SK-N-SH treated with all-trans-retinoic acid at 6 μM for 48 hours (cell line): ENCODE results near the gene KCNMA1.

ENCODE experiments used
- ATAC-seq: fragments of 200-7000 bp; cut with Tn5 transposase; 3 replicates; pipeline ENCODE4 v1.9.1; 2020; ENCODE audit warnings: mild to moderate bottlenecking, moderate library complexity
- BACH2 ChIP-seq: fragments of 250-450 bp; sonication (Bioruptor Pico); IDR thresholded peaks from 2 replicates; pipeline ENCODE4 v1.9.0; 2021; ENCODE audit warnings: mild to moderate bottlenecking, borderline replicate concordance
- CSDC2 ChIP-seq: fragments of 250-450 bp; sonication (Bioruptor Pico); IDR thresholded peaks from 2 replicates; pipeline ENCODE4 v1.5.0; 2020; ENCODE audit warnings: mild to moderate bottlenecking, moderate library complexity
- ESRRG ChIP-seq: fragments of 250-450 bp; sonication (Bioruptor Pico); IDR thresholded peaks from 2 replicates; pipeline ENCODE4 v1.6.1; 2021; ENCODE audit warnings: mild to moderate bottlenecking
- GLIS3 ChIP-seq: fragments of 250-450 bp; sonication (Bioruptor Pico); IDR thresholded peaks from 2 replicates; pipeline ENCODE4 v1.5.0; 2020; ENCODE audit warnings: mild to moderate bottlenecking, moderate library complexity
- ISL1 ChIP-seq: fragments of 250-450 bp; sonication (Bioruptor Pico); IDR thresholded peaks from 2 replicates; pipeline ENCODE4 v2.1.2; 2022; ENCODE audit warnings: mild to moderate bottlenecking, moderate library complexity
- OSR1 ChIP-seq: fragments of 250-450 bp; sonication (Bioruptor Pico); IDR thresholded peaks from 2 replicates; pipeline ENCODE4 v1.8.0; 2022; ENCODE audit warnings: moderate library complexity, mild to moderate bottlenecking, inconsistent platforms
- PPARA ChIP-seq: fragments of 250-450 bp; sonication (Bioruptor Pico); IDR thresholded peaks from 2 replicates; pipeline ENCODE4 v1.5.0; 2020; ENCODE audit warnings: mild to moderate bottlenecking, borderline replicate concordance
- RARB ChIP-seq: fragments of 250-450 bp; sonication (Bioruptor Pico); IDR thresholded peaks from 2 replicates; pipeline ENCODE4 v1.8.0; 2021; ENCODE audit warnings: mild to moderate bottlenecking, moderate library complexity
- TCF4 ChIP-seq: fragments of 250-450 bp; sonication (Bioruptor Pico); IDR thresholded peaks from 2 replicates; pipeline ENCODE4 v1.8.0; 2021; ENCODE audit warnings: mild to moderate bottlenecking, moderate library complexity, borderline replicate concordance
- TOX ChIP-seq: fragments of 250-450 bp; sonication (Bioruptor Pico); IDR thresholded peaks from 2 replicates; pipeline ENCODE4 v1.8.0; 2021; ENCODE audit warnings: mild to moderate bottlenecking, moderate library complexity, borderline replicate concordance
- ZC3H10 ChIP-seq: fragments of 250-450 bp; sonication (Bioruptor Pico); IDR thresholded peaks from 2 replicates; pipeline ENCODE4 v1.5.1; 2021; ENCODE audit warnings: mild to moderate bottlenecking, moderate library complexity
- ZFP3 ChIP-seq: fragments of 250-450 bp; sonication (Bioruptor Pico); IDR thresholded peaks from 2 replicates; pipeline ENCODE4 v1.5.0; 2020; ENCODE audit warnings: mild to moderate bottlenecking, moderate library complexity
- ZFP30 ChIP-seq: fragments of 450-650 bp; formaldehyde crosslinking; IDR thresholded peaks from 2 replicates; pipeline ENCODE4 v1.5.0; 2022; ENCODE audit warnings: mild to moderate bottlenecking, moderate library complexity
- ZNF565 ChIP-seq: fragments of 450-650 bp; formaldehyde crosslinking; conservative IDR thresholded peaks from 2 replicates; pipeline ENCODE4 v1.5.0; 2020; ENCODE audit warnings: low read depth, mild to moderate bottlenecking, moderate library complexity
- ZNF70 ChIP-seq: fragments of 450-650 bp; formaldehyde crosslinking; IDR thresholded peaks from 2 replicates; pipeline ENCODE4 v1.5.0; 2020; ENCODE audit warnings: mild to moderate bottlenecking, moderate library complexity
- ZNF8 ChIP-seq: fragments of 450-650 bp; formaldehyde crosslinking; IDR thresholded peaks from 2 replicates; pipeline ENCODE4 v1.5.0; 2020; ENCODE audit warnings: mild to moderate bottlenecking, moderate library complexity
- TF ChIP-seq, protein P1 (sequence below): fragments of 250-450 bp; sonication (Bioruptor Pico); IDR thresholded peaks from 2 replicates; pipeline ENCODE4 v1.5.1; 2020; ENCODE audit warnings: low read depth, mild to moderate bottlenecking, moderate library complexity
- TF ChIP-seq, protein P2 (sequence below): fragments of 250-450 bp; sonication (Bioruptor Pico); IDR thresholded peaks from 2 replicates; pipeline ENCODE4 v1.5.1; 2021; ENCODE audit warnings: mild to moderate bottlenecking, moderate library complexity
- TF ChIP-seq, protein P3 (sequence below): fragments of 250-450 bp; sonication (Bioruptor Pico); IDR thresholded peaks from 2 replicates; pipeline ENCODE4 v1.8.0; 2021; ENCODE audit warnings: low read depth, mild to moderate bottlenecking, moderate library complexity, borderline replicate concordance
- TF ChIP-seq, protein P4 (sequence below): fragments of 250-450 bp; sonication (Bioruptor Pico); IDR thresholded peaks from 2 replicates; pipeline ENCODE4 v1.8.0; 2020; ENCODE audit warnings: mild to moderate bottlenecking, moderate library complexity, borderline replicate concordance
- TF ChIP-seq, protein P5 (sequence below): fragments of 250-450 bp; sonication (Bioruptor Pico); IDR thresholded peaks from 2 replicates; pipeline ENCODE4 v1.5.0; 2020; ENCODE audit warnings: mild to moderate bottlenecking, moderate library complexity

The KCNMA1 gene

DNA sequence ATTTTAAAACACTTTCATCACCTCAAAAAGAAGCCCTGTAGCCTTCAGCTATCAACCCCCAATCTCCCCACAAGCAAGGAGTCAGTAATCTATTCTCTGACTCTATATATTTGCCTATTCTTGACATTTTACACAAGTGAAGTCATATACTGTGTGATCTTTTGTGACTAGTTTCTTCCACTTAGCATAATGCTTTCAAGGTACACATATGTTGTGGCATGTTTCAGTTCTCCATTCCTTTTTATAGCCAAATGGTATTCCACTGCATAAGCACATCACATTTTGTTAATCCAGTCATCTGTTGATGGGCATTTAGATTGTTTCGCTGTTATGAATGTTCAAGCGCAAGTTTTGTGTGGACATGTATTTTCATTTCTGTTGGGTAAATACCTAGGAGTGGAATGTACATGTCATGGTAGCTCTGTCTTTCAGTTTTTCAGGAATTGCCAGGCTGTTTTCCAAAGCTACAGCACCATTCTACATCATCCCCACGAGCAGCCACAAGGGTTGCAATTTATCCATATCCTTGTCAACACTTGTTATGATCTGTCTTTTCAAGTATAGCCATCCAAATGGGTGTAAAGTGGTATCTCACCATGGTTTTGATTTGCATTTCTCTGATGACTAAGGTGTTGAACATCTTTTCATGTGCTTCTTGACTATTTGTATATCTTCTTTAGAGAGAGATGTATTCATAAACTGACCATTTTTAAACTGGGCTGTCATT lies 405.6 kb downstream of the KCNMA1 start:
- TF ChIP-seq, protein P1, sequence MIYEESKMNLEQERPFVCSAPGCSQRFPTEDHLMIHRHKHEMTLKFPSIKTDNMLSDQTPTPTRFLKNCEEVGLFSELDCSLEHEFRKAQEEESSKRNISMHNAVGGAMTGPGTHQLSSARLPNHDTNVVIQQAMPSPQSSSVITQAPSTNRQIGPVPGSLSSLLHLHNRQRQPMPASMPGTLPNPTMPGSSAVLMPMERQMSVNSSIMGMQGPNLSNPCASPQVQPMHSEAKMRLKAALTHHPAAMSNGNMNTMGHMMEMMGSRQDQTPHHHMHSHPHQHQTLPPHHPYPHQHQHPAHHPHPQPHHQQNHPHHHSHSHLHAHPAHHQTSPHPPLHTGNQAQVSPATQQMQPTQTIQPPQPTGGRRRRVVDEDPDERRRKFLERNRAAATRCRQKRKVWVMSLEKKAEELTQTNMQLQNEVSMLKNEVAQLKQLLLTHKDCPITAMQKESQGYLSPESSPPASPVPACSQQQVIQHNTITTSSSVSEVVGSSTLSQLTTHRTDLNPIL (CRISPR knock-in tag), result no peak
- TF ChIP-seq CSDC2 (CRISPR knock-in tag) (no peak), PPARA (no peak), ZFP3 (no peak), TOX (CRISPR knock-in tag) (no peak), ISL1 (CRISPR knock-in tag) (no peak), RARB (no peak), ZC3H10 (CRISPR knock-in tag) (no peak), ZNF8 (no peak), TCF4 (CRISPR knock-in tag) (no peak), ZNF565 (CRISPR knock-in tag) (no peak), BACH2 (CRISPR knock-in tag) (no peak), ZNF70 (CRISPR knock-in tag) (no peak), OSR1 (no peak), GLIS3 (CRISPR knock-in tag) (no peak), ZFP30 (CRISPR knock-in tag) (no peak)
- TF ChIP-seq, protein P2, sequence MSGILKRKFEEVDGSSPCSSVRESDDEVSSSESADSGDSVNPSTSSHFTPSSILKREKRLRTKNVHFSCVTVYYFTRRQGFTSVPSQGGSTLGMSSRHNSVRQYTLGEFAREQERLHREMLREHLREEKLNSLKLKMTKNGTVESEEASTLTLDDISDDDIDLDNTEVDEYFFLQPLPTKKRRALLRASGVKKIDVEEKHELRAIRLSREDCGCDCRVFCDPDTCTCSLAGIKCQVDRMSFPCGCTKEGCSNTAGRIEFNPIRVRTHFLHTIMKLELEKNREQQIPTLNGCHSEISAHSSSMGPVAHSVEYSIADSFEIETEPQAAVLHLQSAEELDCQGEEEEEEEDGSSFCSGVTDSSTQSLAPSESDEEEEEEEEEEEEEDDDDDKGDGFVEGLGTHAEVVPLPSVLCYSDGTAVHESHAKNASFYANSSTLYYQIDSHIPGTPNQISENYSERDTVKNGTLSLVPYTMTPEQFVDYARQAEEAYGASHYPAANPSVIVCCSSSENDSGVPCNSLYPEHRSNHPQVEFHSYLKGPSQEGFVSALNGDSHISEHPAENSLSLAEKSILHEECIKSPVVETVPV, result no peak
- TF ChIP-seq, protein P3, sequence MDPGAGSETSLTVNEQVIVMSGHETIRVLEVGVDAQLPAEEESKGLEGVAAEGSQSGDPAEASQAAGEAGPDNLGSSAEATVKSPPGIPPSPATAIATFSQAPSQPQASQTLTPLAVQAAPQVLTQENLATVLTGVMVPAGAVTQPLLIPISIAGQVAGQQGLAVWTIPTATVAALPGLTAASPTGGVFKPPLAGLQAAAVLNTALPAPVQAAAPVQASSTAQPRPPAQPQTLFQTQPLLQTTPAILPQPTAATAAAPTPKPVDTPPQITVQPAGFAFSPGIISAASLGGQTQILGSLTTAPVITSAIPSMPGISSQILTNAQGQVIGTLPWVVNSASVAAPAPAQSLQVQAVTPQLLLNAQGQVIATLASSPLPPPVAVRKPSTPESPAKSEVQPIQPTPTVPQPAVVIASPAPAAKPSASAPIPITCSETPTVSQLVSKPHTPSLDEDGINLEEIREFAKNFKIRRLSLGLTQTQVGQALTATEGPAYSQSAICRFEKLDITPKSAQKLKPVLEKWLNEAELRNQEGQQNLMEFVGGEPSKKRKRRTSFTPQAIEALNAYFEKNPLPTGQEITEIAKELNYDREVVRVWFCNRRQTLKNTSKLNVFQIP (CRISPR knock-in tag), result no peak
- TF ChIP-seq, protein P4, sequence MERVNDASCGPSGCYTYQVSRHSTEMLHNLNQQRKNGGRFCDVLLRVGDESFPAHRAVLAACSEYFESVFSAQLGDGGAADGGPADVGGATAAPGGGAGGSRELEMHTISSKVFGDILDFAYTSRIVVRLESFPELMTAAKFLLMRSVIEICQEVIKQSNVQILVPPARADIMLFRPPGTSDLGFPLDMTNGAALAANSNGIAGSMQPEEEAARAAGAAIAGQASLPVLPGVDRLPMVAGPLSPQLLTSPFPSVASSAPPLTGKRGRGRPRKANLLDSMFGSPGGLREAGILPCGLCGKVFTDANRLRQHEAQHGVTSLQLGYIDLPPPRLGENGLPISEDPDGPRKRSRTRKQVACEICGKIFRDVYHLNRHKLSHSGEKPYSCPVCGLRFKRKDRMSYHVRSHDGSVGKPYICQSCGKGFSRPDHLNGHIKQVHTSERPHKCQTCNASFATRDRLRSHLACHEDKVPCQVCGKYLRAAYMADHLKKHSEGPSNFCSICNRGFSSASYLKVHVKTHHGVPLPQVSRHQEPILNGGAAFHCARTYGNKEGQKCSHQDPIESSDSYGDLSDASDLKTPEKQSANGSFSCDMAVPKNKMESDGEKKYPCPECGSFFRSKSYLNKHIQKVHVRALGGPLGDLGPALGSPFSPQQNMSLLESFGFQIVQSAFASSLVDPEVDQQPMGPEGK (CRISPR knock-in tag), result no peak
- no peak for ATAC-seq

DNA sequence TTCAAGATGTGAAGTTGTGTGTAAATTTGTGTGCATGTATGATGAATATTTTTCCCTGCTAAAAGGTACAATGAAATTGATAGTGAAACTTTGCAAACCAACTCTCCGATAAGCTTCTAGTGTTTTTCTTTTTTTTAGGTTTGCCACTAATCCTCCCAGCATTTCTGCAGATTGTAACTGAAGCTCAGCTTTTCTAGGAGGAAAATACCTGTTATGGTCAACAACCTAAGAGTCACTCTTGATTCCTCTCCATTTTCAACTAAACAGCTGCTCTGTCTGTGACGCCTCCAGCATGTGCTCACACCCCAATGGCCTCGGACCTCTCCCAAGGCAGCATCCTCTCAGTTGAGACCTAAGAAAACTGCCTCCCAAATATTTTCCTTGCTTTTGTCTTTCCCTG lies 406.2 kb downstream of the KCNMA1 start:
- TF ChIP-seq ZNF70 (CRISPR knock-in tag) (no peak), ZFP3 (no peak), TCF4 (CRISPR knock-in tag) (no peak), ESRRG (CRISPR knock-in tag) (no peak), PPARA (no peak), ZNF565 (CRISPR knock-in tag) (no peak), ZNF8 (no peak), ISL1 (CRISPR knock-in tag) (no peak), ZC3H10 (CRISPR knock-in tag) (no peak), OSR1 (no peak)
- TF ChIP-seq, protein P3 (CRISPR knock-in tag), result no peak
- TF ChIP-seq, protein P2, result no peak
- TF ChIP-seq, protein P5, sequence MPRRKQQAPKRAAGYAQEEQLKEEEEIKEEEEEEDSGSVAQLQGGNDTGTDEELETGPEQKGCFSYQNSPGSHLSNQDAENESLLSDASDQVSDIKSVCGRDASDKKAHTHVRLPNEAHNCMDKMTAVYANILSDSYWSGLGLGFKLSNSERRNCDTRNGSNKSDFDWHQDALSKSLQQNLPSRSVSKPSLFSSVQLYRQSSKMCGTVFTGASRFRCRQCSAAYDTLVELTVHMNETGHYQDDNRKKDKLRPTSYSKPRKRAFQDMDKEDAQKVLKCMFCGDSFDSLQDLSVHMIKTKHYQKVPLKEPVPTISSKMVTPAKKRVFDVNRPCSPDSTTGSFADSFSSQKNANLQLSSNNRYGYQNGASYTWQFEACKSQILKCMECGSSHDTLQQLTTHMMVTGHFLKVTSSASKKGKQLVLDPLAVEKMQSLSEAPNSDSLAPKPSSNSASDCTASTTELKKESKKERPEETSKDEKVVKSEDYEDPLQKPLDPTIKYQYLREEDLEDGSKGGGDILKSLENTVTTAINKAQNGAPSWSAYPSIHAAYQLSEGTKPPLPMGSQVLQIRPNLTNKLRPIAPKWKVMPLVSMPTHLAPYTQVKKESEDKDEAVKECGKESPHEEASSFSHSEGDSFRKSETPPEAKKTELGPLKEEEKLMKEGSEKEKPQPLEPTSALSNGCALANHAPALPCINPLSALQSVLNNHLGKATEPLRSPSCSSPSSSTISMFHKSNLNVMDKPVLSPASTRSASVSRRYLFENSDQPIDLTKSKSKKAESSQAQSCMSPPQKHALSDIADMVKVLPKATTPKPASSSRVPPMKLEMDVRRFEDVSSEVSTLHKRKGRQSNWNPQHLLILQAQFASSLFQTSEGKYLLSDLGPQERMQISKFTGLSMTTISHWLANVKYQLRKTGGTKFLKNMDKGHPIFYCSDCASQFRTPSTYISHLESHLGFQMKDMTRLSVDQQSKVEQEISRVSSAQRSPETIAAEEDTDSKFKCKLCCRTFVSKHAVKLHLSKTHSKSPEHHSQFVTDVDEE, result no peak
- TF ChIP-seq, protein P1 (CRISPR knock-in tag), result no peak
- no peak for ATAC-seq
